HepG2 (cell line): ENCODE measurements around the gene SLCO2B1. TPM values are rescaled to one million over a fixed set of nuclear protein-coding genes. Genes with fewer than 3 reads are reported as not detected.

Experiments
- ARNT2 ChIP-seq: sonication (generic); formaldehyde crosslinking; IDR thresholded peaks from 2 replicates; pipeline ENCODE4 v1.8.0; 2022; ENCODE audit warnings: mild to moderate bottlenecking, low read depth, missing genetic modification reagents, moderate library complexity
- FOXC1 ChIP-seq: sonication (generic); formaldehyde crosslinking; IDR thresholded peaks from 2 replicates; pipeline ENCODE4 v1.8.0; 2022; ENCODE audit warnings: mild to moderate bottlenecking, missing genetic modification reagents, borderline replicate concordance
- JUND ChIP-seq: sonication (generic); formaldehyde crosslinking; IDR thresholded peaks from 2 replicates; pipeline ENCODE4 v1.8.0; 2022; ENCODE audit warnings: mild to moderate bottlenecking, missing genetic modification reagents
- MED1 ChIP-seq: sonication (generic); formaldehyde crosslinking; IDR thresholded peaks from 2 replicates; pipeline ENCODE4 v1.4.0; 2020; ENCODE audit warnings: missing genetic modification reagents
- NAIF1 ChIP-seq: sonication (generic); formaldehyde crosslinking; IDR thresholded peaks from 2 replicates; pipeline ENCODE4 v1.5.0; 2020; ENCODE audit warnings: mild to moderate bottlenecking, missing genetic modification reagents, borderline replicate concordance
- NR1H2 ChIP-seq: sonication (generic); formaldehyde crosslinking; IDR thresholded peaks from 2 replicates; pipeline ENCODE4 v1.8.1; 2022; ENCODE audit warnings: low read depth, missing genetic modification reagents, borderline replicate concordance
- RFX1 ChIP-seq: fragments of 450-650 bp; IDR thresholded peaks from 2 replicates; pipeline ENCODE4 v1.6.1; 2017
- ZNF709 ChIP-seq: sonication (generic); formaldehyde crosslinking; IDR thresholded peaks from 2 replicates; pipeline ENCODE4 v1.5.0; 2020; ENCODE audit warnings: mild to moderate bottlenecking, missing genetic modification reagents
- ZNF781 ChIP-seq: sonication (generic); formaldehyde crosslinking; IDR thresholded peaks from 2 replicates; pipeline ENCODE4 v1.5.1; 2020; ENCODE audit warnings: borderline replicate concordance, mild to moderate bottlenecking, missing genetic modification reagents; ENCODE audit errors: not compliant biosample characterization
- polyA plus RNA-seq, 8 experiments: library from polyadenylated mRNA; depleted of rRNA in 3 of 8; stranded (reverse) in 7 of 8; unstranded in 1 of 8; fragments of >200 nt; fragmentation: Illumina TruSeq in 4 of 8; extraction: Trizol in 4 of 8; gene quantifications; 2 replicates each; pipeline versions ENCODE4 v1.2.1 to v1.2.3, GENCODE V29; 2011 to 2016; ENCODE audit warnings: low read depth in 4 of 8, missing spikeins in 1 of 8, mixed read lengths in 1 of 8; ENCODE audit not compliant: insufficient read depth in 1 of 8
- total RNA-seq, 5 experiments: library from RNA; depleted of rRNA; stranded (reverse); fragments of >200 nt; fragmentation: Illumina TruSeq; extraction: Trizol; gene quantifications; 2 replicates each; pipeline ENCODE4 v1.2.3, GENCODE V29; 2016; ENCODE audit warnings: low read depth in 1 of 5
- TF ChIP-seq, protein P1 (sequence below): sonication (generic); formaldehyde crosslinking; IDR thresholded peaks from 2 replicates; pipeline ENCODE4 v1.4.0; 2020; ENCODE audit warnings: mild to moderate bottlenecking, missing genetic modification reagents, borderline replicate concordance
- TF ChIP-seq, protein P2 (sequence below): sonication (generic); formaldehyde crosslinking; conservative IDR thresholded peaks from 2 replicates; pipeline ENCODE4 v1.5.0; 2020; ENCODE audit warnings: missing genetic modification reagents
- TF ChIP-seq, protein P3 (sequence below): sonication (generic); formaldehyde crosslinking; IDR thresholded peaks from 2 replicates; pipeline ENCODE4 v1.5.0; 2020; ENCODE audit warnings: missing genetic modification reagents
- TF ChIP-seq, protein P4 (sequence below): sonication (generic); formaldehyde crosslinking; IDR thresholded peaks from 2 replicates; pipeline ENCODE4 v1.4.0; 2020; ENCODE audit warnings: missing genetic modification reagents

The SLCO2B1 gene
- total and polyA plus RNA-seq, 2 of the 13 experiments (the other 11 are each of a cell fraction or from before 2014, with no cell fraction given), result 15.3 to 19.8 TPM

DNA sequence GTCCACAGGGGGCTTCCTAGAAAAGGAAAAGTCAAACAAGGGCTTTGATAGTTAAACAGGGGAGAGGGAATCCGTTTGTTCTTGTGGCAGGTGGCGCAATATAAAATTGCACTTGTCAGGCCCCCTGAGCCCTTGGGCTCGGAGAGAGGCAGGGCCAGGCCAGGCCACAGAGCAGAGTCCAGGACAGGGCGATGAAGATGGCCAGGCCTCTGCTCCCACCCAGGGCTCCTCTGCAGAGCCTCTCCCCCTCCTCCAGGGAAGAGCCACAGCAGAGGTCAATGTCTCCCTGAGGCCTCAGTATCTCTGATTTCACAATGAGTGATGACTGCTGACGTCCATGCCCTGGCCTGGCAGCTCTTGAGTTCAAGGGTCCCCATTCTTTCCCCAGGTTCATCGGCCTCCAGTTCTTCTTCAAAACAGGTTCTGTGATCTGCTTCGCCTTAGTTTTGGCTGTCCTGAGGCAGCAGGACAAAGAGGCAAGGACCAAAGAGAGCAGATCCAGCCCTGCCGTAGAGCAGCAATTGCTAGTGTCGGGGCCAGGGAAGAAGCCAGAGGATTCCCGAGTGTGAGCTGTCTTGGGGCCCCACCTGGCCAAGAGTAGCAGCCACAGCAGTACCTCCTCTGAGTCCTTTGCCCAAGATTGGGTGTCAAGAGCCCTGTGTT lies 53.2 kb downstream of the SLCO2B1 start (continued):
- TF ChIP-seq, protein P1, sequence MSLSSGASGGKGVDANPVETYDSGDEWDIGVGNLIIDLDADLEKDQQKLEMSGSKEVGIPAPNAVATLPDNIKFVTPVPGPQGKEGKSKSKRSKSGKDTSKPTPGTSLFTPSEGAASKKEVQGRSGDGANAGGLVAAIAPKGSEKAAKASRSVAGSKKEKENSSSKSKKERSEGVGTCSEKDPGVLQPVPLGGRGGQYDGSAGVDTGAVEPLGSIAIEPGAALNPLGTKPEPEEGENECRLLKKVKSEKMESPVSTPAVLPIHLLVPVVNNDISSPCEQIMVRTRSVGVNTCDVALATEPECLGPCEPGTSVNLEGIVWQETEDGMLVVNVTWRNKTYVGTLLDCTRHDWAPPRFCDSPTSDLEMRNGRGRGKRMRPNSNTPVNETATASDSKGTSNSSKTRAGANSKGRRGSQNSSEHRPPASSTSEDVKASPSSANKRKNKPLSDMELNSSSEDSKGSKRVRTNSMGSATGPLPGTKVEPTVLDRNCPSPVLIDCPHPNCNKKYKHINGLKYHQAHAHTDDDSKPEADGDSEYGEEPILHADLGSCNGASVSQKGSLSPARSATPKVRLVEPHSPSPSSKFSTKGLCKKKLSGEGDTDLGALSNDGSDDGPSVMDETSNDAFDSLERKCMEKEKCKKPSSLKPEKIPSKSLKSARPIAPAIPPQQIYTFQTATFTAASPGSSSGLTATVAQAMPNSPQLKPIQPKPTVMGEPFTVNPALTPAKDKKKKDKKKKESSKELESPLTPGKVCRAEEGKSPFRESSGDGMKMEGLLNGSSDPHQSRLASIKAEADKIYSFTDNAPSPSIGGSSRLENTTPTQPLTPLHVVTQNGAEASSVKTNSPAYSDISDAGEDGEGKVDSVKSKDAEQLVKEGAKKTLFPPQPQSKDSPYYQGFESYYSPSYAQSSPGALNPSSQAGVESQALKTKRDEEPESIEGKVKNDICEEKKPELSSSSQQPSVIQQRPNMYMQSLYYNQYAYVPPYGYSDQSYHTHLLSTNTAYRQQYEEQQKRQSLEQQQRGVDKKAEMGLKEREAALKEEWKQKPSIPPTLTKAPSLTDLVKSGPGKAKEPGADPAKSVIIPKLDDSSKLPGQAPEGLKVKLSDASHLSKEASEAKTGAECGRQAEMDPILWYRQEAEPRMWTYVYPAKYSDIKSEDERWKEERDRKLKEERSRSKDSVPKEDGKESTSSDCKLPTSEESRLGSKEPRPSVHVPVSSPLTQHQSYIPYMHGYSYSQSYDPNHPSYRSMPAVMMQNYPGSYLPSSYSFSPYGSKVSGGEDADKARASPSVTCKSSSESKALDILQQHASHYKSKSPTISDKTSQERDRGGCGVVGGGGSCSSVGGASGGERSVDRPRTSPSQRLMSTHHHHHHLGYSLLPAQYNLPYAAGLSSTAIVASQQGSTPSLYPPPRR, result peak; percentile 51; the same call in 1 of the 2 replicates
- TF ChIP-seq NR1H2 (CRISPR knock-in tag) (no peak), RFX1 (no peak), JUND (peak; percentile 24; the same call in 1 of the 2 replicates), ZNF709 (CRISPR knock-in tag) (no peak), ZNF781 (CRISPR knock-in tag) (no peak), NAIF1 (no peak), ARNT2 (CRISPR knock-in tag) (no peak), MED1 (peak; percentile 62; the same call in 1 of the 2 replicates), FOXC1 (CRISPR knock-in tag) (no peak)
- TF ChIP-seq, protein P2, sequence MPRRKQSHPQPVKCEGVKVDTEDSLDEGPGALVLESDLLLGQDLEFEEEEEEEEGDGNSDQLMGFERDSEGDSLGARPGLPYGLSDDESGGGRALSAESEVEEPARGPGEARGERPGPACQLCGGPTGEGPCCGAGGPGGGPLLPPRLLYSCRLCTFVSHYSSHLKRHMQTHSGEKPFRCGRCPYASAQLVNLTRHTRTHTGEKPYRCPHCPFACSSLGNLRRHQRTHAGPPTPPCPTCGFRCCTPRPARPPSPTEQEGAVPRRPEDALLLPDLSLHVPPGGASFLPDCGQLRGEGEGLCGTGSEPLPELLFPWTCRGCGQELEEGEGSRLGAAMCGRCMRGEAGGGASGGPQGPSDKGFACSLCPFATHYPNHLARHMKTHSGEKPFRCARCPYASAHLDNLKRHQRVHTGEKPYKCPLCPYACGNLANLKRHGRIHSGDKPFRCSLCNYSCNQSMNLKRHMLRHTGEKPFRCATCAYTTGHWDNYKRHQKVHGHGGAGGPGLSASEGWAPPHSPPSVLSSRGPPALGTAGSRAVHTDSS (CRISPR knock-in tag), result no peak
- TF ChIP-seq, protein P3, sequence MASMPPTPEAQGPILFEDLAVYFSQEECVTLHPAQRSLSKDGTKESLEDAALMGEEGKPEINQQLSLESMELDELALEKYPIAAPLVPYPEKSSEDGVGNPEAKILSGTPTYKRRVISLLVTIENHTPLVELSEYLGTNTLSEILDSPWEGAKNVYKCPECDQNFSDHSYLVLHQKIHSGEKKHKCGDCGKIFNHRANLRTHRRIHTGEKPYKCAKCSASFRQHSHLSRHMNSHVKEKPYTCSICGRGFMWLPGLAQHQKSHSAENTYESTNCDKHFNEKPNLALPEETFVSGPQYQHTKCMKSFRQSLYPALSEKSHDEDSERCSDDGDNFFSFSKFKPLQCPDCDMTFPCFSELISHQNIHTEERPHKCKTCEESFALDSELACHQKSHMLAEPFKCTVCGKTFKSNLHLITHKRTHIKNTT, result no peak
- TF ChIP-seq, protein P4, sequence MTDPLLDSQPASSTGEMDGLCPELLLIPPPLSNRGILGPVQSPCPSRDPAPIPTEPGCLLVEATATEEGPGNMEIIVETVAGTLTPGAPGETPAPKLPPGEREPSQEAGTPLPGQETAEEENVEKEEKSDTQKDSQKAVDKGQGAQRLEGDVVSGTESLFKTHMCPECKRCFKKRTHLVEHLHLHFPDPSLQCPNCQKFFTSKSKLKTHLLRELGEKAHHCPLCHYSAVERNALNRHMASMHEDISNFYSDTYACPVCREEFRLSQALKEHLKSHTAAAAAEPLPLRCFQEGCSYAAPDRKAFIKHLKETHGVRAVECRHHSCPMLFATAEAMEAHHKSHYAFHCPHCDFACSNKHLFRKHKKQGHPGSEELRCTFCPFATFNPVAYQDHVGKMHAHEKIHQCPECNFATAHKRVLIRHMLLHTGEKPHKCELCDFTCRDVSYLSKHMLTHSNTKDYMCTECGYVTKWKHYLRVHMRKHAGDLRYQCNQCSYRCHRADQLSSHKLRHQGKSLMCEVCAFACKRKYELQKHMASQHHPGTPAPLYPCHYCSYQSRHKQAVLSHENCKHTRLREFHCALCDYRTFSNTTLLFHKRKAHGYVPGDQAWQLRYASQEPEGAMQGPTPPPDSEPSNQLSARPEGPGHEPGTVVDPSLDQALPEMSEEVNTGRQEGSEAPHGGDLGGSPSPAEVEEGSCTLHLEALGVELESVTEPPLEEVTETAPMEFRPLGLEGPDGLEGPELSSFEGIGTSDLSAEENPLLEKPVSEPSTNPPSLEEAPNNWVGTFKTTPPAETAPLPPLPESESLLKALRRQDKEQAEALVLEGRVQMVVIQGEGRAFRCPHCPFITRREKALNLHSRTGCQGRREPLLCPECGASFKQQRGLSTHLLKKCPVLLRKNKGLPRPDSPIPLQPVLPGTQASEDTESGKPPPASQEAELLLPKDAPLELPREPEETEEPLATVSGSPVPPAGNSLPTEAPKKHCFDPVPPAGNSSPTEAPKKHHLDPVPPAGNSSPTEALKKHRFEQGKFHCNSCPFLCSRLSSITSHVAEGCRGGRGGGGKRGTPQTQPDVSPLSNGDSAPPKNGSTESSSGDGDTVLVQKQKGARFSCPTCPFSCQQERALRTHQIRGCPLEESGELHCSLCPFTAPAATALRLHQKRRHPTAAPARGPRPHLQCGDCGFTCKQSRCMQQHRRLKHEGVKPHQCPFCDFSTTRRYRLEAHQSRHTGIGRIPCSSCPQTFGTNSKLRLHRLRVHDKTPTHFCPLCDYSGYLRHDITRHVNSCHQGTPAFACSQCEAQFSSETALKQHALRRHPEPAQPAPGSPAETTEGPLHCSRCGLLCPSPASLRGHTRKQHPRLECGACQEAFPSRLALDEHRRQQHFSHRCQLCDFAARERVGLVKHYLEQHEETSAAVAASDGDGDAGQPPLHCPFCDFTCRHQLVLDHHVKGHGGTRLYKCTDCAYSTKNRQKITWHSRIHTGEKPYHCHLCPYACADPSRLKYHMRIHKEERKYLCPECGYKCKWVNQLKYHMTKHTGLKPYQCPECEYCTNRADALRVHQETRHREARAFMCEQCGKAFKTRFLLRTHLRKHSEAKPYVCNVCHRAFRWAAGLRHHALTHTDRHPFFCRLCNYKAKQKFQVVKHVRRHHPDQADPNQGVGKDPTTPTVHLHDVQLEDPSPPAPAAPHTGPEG, result no peak
